IPS-NIHi7 (cell line): ENCODE measurements around the gene TXNRD1.
A peak's percentile ranks its signal among the peaks of the same experiment; 100 is the strongest.
"Not testable (repeated sequence)": the region's sequence is repeated elsewhere in the genome, so short reads cannot be mapped to it uniquely, and the experiment has no call there.

Experiments used
- DNase-seq: peaks from one replicate; pipeline ENCODE4 v3.0.0; 2012; ENCODE audit warnings: mixed read lengths; ENCODE audit errors: extremely low spot score

The TXNRD1 gene

DNA sequence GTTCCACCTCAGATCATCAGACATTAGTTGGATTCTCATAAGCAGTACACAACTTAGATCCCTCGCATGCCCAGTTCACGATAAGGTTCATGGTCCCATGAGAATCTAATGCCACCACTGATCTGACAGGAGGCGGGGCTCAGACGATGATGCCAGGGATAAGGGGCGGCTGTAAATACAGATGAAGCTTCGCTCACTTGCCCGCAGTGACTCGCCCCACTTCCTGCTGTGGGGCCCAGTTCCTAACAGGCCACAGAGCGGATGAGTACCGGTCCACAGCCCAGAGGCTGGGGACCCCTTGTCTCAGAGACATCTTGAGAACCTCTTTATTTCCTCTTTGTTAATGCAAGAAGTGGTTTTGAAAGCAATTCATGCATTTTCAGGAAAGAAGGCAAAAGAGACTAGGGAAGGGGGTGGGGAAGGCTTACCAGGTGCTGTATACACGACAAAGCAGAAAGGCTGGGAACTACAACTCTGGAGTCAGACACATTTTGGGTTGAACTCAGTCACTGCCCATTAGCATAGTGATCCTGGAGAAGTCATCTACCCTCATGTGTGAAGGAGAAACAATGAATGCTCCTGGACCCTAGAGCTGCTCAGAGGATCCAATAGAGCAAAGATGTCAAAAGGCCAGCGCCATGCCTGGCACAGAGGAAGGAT, 156.6 kb downstream of the TXNRD1 start:
- no peak for DNase-seq

DNA sequence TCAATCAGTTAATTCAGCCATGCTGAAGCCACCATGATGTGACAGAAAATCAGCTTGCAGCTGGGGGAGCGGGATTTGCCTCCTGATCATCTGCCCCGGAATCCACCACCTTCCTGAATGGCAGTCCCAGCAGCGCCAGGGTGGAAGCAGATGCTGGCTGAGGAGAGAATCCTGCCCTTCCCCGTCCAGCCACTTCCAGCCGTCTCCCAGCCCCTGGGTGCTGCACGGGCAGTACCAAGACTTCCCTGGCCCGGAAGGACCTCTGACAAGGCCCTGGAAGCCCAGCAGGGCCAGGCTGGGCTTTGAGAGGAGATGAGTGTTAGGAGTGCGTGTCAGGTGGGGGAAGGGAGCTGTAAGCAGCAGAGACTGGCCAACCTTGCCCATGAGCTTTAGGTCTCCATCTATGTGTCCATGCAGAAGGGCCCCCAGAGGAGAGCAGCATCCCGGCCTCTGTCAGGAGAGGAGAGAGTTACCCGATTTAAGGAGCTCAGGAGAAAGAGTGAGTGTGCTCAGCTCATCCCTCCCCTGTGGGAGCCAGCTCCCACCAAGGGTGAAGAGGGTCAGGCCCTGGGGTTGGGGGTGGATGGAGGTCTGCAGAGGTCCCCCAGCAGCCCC, 157.2 kb downstream of the TXNRD1 start:
- DNase-seq: no peak

DNA sequence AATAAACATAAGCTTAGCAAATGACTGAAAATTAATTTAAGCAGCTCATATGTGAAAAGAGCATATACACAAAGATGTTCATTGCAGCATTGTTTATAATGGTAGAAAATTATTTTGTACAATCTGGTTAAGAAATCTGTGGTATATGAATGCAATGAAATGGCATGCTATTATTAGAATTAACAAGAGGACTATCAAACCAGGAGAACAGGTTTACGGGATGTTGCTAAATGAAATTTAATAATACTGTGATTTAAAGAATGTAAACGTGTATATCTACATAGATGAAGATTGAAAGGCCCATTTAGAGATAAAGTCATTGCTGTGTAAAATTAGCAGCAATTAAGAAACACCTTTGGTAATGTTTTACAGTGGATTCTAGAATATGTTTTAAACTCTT, 158.5 kb downstream of the TXNRD1 start:
- DNase-seq: no peak

DNA sequence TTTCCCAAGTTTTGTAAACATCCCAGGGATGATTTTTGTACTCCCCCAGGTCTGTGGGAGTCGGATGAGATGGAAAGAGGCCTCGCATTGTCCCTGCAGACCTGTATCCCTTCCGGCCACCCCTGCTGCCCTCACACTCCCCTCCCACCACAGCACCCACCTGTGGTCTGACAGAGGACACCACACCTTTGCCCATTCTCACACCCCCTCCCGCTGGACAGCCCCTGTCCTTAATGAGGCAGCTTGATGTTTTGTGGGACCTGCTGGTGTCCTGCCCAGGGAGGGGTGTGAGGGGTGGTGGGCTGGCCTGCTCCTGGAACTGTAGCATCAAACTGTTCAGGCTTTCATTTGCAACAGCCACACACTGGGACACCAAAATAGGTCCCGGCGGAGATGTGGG, 159.2 kb downstream of the TXNRD1 start:
- DNase-seq: no peak

DNA sequence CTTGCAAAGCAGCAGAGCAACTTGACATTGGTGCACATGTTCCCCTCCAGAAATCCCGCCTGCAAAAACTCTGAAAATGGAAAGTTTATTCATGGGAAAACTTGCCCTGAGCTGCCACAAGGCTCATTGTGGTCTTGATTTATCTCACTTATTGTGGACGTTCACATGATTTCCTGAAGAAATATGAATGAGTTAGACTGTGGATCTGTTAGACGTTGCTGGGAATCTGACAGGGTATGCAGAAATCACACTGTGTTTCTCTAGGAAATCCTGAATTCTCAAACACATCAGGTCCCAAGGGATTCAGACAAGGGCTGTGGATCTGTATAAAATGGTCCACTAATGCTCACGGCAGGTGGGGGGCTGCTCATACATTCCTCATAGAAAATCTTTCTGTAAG, 160.2 kb downstream of the TXNRD1 start:
- no peak for DNase-seq

DNA sequence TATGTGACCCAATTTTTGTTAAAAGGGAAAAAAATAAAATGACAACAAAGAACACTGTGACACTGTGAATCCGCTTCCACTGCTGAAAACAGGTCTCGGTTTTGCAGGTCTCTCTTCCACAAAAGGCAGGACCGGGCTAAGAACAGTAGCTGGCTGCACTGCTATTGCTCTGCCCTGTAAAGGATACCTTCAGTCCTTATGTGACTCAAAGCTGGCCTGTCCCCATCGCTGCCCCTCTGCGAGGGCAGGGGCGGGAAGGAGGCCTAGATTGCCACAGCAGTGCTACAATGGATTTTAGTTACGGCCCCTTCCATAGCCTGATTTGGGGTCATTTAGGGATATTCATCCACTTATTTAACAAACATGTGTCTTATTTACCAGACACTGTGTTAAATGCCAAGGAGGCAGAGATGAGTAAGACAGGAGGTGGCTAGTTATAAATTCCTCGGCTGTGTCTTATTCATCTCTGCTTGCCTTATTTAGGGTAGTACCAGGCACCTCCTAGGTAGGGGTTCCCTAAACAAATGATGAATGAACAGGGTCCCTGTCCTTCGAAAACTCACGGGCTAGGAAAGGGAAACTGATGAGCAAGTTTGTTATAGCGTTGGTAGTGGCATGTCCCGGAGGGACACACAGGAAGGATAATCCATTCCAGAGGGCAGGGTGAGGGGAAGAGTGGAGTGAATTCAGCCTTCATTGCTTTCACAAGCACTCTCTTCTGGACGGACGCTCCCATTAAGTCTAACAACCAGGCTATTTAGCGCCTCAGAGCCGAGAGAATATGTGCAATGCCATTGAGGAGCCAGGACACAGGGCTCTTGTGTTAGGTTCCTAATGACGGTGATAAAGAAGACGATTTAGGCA, 161.3 kb downstream of the TXNRD1 start:
- DNase-seq: no peak

DNA sequence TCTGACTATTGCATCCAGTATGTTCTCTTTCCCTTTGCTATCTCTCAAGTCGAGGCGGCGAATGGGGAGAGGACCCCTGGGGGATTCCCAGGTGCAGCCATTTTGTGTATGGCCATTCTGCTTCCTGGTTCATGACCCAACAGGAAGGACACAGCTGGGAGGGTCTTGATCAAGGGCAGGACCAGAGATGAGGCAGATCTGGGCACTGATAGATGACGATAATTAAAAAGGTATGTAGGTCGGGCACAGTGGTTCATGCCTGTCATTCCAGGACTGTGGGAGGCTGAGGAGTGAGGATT, 161.9 kb downstream of the TXNRD1 start:
- DNase-seq: no peak

DNA sequence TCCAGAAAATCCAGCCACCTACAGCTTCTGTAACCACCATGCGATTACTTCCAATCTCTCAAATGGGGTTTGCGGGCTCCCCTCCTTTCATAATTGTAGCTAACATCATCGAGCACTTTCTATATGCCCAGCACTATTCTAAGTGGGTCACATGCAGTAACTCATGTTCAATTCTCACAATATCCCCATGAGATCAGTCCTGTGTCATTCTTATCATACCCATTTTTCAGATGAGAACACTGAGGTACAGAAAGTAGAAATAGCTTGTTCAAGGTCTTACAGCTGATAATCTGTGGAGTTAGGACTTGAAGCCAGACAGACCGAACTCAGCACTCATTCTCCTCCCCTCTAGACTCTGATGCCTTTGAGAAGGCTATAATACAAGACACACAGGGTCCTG, 162.8 kb downstream of the TXNRD1 start:
- DNase-seq: no peak

DNA sequence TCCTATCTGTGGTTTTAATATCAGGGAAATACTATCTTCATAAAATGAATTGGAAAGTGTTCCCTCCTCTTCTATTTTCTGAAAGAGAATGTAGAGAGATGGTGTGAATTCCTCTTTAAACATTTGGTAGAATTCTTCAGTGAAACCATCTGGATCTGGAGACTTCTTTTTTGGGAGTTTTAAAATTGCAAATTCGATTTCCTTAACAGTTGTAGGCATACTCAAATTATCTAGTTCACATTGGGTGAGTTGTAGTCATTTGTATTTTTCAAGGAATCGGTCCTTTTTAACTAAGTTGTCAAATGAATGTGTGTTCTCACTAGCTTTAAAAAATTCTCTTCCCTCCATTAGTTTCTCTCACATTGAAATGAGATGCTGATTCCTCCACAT, 165.8 kb downstream of the TXNRD1 start:
- DNase-seq: no peak

DNA sequence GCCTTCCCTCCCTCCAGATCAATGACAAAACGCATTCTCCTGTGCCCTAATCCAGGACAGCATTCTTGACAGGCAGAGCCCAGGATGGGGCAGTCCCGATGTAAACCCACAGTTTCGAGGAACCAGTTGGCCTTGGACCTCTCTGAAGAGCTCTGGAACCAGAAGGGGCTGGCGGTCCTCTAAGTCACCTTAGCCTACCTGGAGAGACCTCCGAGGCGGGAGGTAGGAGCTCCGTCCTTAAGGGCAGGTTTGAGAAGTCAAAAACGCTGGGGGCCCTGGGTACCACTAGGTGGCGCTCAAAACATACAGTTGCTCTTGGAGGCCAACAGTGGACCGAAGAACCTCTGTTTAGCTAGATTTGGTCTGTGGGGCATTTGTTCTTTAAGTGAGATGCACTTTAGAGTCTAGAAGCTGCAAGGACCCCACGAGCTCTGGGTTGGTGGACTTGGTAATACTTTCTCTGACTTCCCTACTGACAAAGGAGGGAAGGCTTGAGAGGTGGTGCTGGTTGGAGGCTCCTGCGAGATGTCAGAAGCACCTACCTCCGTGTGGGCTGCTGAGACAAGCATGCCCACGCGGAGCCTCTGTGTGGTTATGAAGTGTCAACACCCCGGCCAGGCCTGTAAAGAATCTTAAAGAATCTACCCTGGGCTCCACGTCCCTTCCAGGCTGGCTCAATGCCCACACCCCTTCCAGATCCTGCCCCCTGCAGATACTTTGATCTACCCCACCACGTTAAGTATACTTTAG, 166.3 kb downstream of the TXNRD1 start:
- DNase-seq: peak; percentile 90

DNA sequence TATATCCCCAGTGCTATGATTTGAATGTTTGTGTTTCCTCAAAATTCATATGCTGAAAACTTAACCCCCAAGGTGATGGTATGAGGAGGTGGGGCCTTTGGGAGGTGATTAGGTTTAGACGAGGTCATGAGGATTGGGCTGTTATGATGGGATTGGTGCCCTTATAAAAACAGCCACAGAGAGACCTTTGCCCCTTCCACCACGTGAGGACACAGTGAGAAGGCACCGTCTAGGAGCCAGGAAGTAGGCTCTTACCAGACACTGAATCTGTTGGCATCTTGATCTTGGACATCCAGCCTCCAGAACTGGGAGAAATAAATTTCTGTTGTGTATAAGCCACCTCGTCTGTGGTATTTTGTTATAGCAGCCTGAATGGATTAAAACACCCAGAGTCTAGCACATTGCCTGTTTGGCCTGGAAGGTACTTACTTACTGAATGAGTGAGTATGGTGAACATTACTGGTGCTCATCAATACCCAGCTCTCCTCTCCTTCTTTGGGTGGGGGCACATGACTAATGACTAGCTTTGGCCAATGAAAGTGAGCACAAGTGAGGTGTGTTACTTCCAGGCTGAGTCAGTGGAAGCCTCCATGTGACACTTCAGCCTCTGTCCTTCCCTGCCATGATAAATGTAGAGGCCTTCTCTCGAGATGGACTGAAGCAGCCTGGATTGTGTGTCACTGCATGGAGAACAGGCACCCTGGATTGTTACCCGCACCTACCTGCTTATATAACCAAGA, 168.7 kb downstream of the TXNRD1 start:
- DNase-seq: no peak

DNA sequence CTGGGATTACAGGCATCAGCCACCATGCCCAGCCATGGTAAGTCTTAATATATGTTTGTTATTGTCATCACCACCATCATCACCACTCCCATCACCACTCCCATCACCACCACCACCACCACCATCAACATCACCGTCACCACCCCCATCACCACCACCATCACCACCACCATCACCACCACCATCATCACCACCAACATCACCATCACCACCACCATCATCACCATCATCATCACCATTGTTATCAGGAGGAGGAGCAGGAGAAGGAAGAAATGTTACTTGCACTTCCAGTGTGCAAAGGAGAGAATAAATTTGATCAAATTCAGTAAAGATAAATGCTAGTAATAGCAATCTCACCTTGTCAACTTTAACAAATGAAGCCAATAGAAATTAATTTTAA, 169.9 kb downstream of the TXNRD1 start:
- DNase-seq: no peak

DNA sequence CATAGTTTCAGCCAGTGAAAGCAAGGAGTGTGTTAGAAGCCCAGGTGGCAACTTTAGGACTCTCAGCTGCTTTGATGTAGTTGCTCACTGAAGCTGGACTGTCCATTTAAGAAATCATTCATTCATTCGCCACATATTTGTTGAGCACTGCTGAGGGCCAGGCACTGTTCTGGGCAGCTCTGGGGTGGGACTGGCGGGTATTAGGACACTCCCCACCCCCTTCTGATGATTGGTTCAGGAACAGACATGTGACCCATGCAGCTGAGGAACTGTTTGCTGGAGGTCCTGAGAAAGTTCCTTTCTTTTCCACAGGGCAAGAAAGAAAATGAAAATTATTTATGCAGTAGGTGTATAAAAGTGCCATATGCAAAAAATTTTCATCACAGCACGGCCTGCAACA, 170.9 kb downstream of the TXNRD1 start:
- no peak for DNase-seq

DNA sequence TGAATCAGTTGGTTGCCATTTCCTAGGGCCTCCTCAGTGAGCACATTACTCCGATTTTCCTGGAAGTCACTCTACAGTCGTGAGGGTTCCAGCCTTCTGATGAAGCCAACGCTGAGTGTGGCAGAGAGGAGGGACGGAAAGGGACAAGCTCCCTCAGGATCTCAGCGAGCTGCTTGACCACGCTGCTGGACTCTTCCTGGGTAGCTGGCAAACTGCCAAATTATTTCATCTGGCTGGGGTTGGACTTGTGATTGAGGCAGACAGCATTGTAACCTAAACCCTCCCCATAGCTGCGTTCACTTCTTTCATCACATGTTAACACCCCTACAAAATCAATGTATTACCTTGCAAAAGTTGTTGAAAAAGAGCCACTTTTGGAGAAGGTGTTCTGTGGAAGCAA, 171.6 kb downstream of the TXNRD1 start:
- no peak for DNase-seq

DNA sequence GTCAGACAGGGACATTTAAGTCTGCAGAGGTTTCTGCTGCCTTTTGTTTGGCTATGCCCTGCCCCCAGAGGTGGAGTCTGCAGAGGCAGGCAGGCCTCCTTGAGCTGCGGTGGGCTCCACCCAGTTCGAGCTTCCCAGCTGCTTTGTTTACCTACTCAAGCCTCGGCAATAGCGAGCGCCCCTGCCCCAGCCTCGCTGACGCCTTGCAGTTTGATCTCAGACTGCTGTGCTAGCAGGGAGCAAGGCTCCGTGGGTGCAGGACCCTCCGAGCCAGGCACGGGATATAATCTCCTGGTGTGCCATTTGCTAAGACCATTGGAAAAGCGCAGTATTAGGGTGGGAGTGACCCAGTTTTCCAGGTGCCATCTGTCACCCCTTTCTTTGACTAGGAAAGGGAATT, 178.5 kb downstream of the TXNRD1 start:
- not testable (repeated sequence) for DNase-seq
